ENCODE data around the gene SOX8. TPM values are rescaled to one million over a fixed set of nuclear protein-coding genes. Genes with fewer than 3 reads are reported as not detected.

The SOX8 gene
- total and polyA plus RNA-seq, 9 donors: 0.08 to 0.52 (median 0.32) TPM

DNA sequence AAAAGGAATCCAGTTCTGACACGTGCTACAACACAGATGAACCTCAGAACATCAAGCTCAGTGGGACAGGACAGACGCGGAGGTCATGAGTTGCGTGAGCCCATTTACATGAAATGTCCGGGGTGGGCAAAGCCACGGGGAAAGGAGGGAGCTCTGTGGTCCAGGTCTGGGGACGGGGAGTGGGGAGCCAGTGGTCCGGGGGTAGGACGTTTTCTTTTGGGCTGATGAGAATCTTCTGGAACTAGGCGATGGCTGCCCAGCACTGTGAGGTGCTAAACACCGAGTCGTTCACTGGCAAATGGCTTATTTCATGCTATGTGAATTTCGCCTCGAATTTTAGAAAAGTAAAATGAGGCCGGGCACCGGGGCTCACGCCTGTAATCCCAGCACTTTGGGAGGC is 8.2 kb upstream of the SOX8 start:
- Histone ChIP-seq H3K4me3 (no peak overlapping the region), H3K9me3 (no peaks in the 10 kb centered on the region), H3K4me1 (ENCODE audit: insufficient read depth) (peaks cover 21% of the 10 kb centered on the region), H3K27ac (no peak overlapping the region), H3K36me3 (no peaks in the 10 kb centered on the region), H3K27me3 (no peaks in the 10 kb centered on the region)
- DNase-seq: no peak
- TF ChIP-seq POLR2A (IDR thresholded peaks at IDR 0.05) (no peak), EP300 (IDR thresholded peaks at IDR 0.05) (no peak)
- TF ChIP-seq, protein P1, sequence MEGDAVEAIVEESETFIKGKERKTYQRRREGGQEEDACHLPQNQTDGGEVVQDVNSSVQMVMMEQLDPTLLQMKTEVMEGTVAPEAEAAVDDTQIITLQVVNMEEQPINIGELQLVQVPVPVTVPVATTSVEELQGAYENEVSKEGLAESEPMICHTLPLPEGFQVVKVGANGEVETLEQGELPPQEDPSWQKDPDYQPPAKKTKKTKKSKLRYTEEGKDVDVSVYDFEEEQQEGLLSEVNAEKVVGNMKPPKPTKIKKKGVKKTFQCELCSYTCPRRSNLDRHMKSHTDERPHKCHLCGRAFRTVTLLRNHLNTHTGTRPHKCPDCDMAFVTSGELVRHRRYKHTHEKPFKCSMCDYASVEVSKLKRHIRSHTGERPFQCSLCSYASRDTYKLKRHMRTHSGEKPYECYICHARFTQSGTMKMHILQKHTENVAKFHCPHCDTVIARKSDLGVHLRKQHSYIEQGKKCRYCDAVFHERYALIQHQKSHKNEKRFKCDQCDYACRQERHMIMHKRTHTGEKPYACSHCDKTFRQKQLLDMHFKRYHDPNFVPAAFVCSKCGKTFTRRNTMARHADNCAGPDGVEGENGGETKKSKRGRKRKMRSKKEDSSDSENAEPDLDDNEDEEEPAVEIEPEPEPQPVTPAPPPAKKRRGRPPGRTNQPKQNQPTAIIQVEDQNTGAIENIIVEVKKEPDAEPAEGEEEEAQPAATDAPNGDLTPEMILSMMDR (IDR thresholded peaks at IDR 0.05): no peak
- 80 to 86% (median 82%) methylated on average over 17 of the region's 17 CpGs for WGBS, 3 donors
- intact Hi-C loops (cut with DNase I): no loop called here

DNA sequence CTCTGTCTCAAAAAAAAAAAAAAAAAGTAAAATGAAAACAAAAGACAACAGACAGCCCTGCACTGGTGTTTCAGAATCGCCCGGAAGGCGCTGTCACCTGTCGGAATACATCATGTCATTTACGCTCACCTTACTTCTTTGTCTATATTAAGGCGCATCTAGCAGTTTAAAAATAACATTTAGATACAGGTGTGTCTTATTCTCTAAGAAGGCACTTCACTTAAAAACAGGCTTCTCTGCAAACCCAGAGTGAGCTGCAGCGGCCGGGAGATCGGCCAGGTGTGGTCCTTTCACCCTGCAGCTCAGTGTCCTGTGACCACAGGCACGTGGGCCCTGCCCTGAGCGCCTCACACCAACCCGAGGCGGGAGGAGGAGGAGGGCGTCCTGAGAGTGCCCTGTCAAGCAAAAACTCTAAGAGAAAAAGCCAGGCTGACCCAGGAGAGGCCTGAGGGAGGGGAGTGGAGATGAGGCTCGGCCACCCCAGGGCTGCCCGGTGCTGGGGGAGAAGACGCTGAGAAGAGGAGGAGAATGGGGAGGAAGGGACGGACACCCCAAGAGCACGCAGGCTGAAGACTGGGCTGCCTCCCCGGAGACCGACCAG is 7.5 kb upstream of the SOX8 start:
- no peaks in the 10 kb centered on the region for H3K9me3 ChIP-seq
- no peak overlapping the region for H3K27ac ChIP-seq
- peaks cover 21% of the 10 kb centered on the region for H3K4me1 ChIP-seq (ENCODE audit: insufficient read depth)
- intact Hi-C loops (cut with DNase I): no loop called here
- H3K27me3 ChIP-seq: no peaks in the 10 kb centered on the region
- H3K4me3 ChIP-seq: no peak overlapping the region
- WGBS, 3 donors: 53 to 58% (median 53%) methylated on average over 21 of the region's 21 CpGs
- TF ChIP-seq, protein P1 (IDR thresholded peaks at IDR 0.05): no peak
- TF ChIP-seq POLR2A (IDR thresholded peaks at IDR 0.05) (no peak), EP300 (IDR thresholded peaks at IDR 0.05) (no peak)
- DNase-seq: no peak
- no peaks in the 10 kb centered on the region for H3K36me3 ChIP-seq

DNA sequence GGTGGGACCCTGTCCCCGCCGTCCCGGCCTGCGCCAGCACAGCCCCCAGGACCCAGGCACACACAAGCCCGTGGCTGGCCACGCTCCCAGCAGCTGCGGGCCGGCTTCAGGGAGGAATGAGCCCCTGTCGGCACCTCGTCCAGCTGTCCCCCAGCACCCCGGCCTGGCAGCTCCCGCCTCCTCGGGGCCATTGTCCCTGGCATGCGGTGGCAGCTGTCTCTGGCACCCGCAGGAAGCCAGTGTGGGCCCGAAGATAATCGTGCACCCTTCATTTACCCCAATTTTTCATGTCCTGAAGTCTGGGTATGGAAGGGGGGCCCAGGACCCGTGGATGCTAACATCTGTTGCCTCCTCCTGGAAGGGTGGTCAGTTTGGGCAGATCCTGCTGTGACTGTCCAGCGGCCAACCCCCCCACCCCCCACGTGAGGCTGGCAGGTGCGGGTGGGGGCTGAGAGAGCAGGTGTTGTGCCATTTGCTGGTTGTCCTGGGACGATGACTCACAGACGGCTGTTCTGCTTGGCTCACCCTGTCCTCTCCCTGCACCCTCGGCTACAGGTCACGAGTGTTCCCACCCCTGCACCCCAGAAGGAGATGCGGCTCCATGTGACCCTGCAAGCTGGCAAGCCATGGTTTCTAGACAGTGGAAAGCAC is 6.8 kb upstream of the SOX8 start:
- Histone ChIP-seq H3K36me3 (no peaks in the 10 kb centered on the region), H3K9me3 (no peaks in the 10 kb centered on the region), H3K27me3 (no peaks in the 10 kb centered on the region), H3K27ac (no peak overlapping the region), H3K4me3 (no peak overlapping the region), H3K4me1 (ENCODE audit: insufficient read depth) (peaks cover 16% of the 10 kb centered on the region)
- DNase-seq: no peak
- TF ChIP-seq, protein P1 (IDR thresholded peaks at IDR 0.05): no peak
- TF ChIP-seq POLR2A (IDR thresholded peaks at IDR 0.05) (no peak), EP300 (IDR thresholded peaks at IDR 0.05) (no peak)
- intact Hi-C loops (cut with DNase I): no loop called here
- WGBS, 3 donors: 63 to 66% (median 65%) methylated on average over 25 to 26 of the region's 26 CpGs

DNA sequence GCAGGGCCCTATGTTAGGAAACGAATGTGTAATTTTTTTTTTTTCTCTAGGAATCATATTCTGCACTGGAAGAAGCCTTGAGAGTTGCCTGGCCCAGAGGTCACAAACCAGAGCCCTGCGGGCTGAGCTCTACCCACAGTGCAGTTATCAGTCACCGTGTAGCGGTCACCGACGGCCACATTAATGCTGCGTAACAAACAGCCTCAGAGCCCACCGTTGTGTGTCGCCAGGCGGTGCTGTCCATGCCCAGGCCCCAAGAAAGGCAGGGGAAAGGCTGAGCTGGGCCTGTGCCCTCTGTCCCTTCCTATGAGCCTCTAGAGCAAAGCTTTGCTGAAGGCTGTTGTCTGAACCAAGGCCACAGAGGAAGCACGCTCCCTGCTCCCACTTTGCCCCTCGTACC is 6.3 kb upstream of the SOX8 start:
- WGBS, 3 donors: 88 to 93% (median 93%) methylated on average over 12 of the region's 12 CpGs
- intact Hi-C loops (cut with DNase I): no loop called here
- Histone ChIP-seq H3K36me3 (no peaks in the 10 kb centered on the region), H3K27me3 (peaks cover under 1% of the 10 kb centered on the region), H3K27ac (no peak overlapping the region), H3K4me3 (no peak overlapping the region), H3K4me1 (ENCODE audit: insufficient read depth) (peaks cover 17% of the 10 kb centered on the region), H3K9me3 (no peaks in the 10 kb centered on the region)
- TF ChIP-seq POLR2A (IDR thresholded peaks at IDR 0.05) (no peak), EP300 (IDR thresholded peaks at IDR 0.05) (no peak)
- TF ChIP-seq, protein P1 (IDR thresholded peaks at IDR 0.05): no peak
- DNase-seq: no peak
